B cell (primary cell): ENCODE measurements around the gene PLCB1.
"Not testable (repeated sequence)": the region's sequence is repeated elsewhere in the genome, so short reads cannot be mapped to it uniquely, and the experiment has no call there.

Source experiments
- EZH2 ChIP-seq: IDR thresholded peaks from 2 replicates; pipeline ENCODE4 v1.6.1; 2012; ENCODE audit warnings: borderline replicate concordance, low read depth, mild to moderate bottlenecking, moderate library complexity, low read length; ENCODE audit not compliant: insufficient read depth, poor library complexity, severe bottlenecking
- TF ChIP-seq, protein P1 (sequence below): fragments of 200-600 bp; IDR thresholded peaks from one replicate; pipeline ENCODE4 v1.8.0; 2022; ENCODE audit warnings: antibody characterized with exemption, mild to moderate bottlenecking

DNA sequence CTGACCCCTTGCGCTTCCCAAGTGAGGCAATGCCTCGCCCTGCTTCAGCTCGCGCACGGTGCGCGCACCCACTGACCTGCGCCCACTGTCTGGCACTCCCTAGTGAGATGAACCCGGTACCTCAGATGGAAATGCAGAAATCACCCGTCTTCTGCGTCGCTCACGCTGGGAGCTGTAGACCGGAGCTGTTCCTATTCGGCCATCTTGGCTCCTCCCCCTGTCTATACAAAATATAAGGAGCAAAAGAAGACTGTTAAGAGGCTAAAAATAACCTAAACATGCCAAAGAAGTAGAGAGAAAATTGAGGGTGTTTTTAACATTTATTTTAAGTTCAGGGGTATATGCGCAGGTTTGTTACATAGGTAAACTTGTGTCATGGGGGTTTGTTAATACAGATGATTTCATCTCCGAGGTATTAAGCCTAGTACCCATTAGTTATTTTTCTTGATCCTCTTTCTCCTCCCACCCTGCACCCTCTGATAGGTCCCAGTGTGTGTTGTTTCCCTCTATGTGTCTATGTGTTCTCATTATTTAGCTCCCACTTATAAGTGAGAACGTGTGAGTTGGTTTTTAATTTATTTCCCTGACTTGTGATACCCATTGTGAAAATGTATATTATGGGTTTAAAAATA is 469.0 kb downstream of the PLCB1 start:
- TF ChIP-seq, protein P1, sequence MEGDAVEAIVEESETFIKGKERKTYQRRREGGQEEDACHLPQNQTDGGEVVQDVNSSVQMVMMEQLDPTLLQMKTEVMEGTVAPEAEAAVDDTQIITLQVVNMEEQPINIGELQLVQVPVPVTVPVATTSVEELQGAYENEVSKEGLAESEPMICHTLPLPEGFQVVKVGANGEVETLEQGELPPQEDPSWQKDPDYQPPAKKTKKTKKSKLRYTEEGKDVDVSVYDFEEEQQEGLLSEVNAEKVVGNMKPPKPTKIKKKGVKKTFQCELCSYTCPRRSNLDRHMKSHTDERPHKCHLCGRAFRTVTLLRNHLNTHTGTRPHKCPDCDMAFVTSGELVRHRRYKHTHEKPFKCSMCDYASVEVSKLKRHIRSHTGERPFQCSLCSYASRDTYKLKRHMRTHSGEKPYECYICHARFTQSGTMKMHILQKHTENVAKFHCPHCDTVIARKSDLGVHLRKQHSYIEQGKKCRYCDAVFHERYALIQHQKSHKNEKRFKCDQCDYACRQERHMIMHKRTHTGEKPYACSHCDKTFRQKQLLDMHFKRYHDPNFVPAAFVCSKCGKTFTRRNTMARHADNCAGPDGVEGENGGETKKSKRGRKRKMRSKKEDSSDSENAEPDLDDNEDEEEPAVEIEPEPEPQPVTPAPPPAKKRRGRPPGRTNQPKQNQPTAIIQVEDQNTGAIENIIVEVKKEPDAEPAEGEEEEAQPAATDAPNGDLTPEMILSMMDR: not testable (repeated sequence)
- not testable (repeated sequence) for TF ChIP-seq EZH2
